H1 (cell line): Measurements from ENCODE around the gene FBXW8. TPM values are rescaled to one million over a fixed set of nuclear protein-coding genes. Genes with fewer than 3 reads are reported as not detected.

ENCODE experiments used
- CTCF ChIA-PET: fragments of 300-600 bp; sonication (Branson Sonifier 250); formaldehyde crosslinking; loops from one replicate; lab custom pipeline; 2021; ENCODE audit not compliant: partially characterized antibody; lab: Charles Lee
- POLR2A ChIA-PET: fragments of 300-600 bp; sonication (Branson Sonifier 250); formaldehyde crosslinking; loops from one replicate; lab custom pipeline; 2021; ENCODE audit warnings: inconsistent platforms; ENCODE audit not compliant: partially characterized antibody; lab: Charles Lee
- DNase-seq, 2 experiments: peaks; one replicate each; pipeline versions ENCODE4 v3.0.0 to v3.0.0-alpha.2; 2010 to 2022; ENCODE audit warnings: low spot score in 2 of 2, low read depth in 1 of 2, mixed read lengths in 1 of 2
- FAIRE-seq: peaks from 2 replicates; lab custom pipeline; 2011; peaks lifted over from hg19 to GRCh38; lab: Jason Lieb, UNC
- H2AFZ ChIP-seq: 2 replicates; pipeline ENCODE4 v1.8.1; 2012; ENCODE audit warnings: low read length, inconsistent platforms
- H2AK5ac ChIP-seq: 2 replicates; pipeline ENCODE4 v1.6.1; 2013; ENCODE audit warnings: low read depth, low read length
- H2BK120ac ChIP-seq: replicated peaks from 2 replicates; pipeline ENCODE3; 2013; ENCODE audit warnings: low read depth, low read length, inconsistent platforms
- H2BK12ac ChIP-seq: 2 replicates; pipeline ENCODE4 v1.6.1; 2013; ENCODE audit warnings: low read depth, low read length
- H2BK15ac ChIP-seq: 2 replicates; pipeline ENCODE4 v1.6.1; 2013; ENCODE audit warnings: low read length
- H2BK20ac ChIP-seq: 2 replicates; pipeline ENCODE4 v1.6.1; 2013; ENCODE audit warnings: low read length
- H2BK5ac ChIP-seq: 2 replicates; pipeline ENCODE4 v1.6.1; 2013; ENCODE audit warnings: low read depth, low read length
- H3K14ac ChIP-seq: 2 replicates; pipeline ENCODE4 v1.6.1; 2013; ENCODE audit warnings: inconsistent platforms; ENCODE audit not compliant: insufficient read length
- H3K18ac ChIP-seq: 2 replicates; pipeline ENCODE4 v1.6.1; 2013; ENCODE audit warnings: low read length; ENCODE audit errors: extremely low read depth
- H3K23ac ChIP-seq: 2 replicates; pipeline ENCODE4 v1.6.1; 2013; ENCODE audit warnings: inconsistent platforms; ENCODE audit not compliant: insufficient read length
- H3K23me2 ChIP-seq: 2 replicates; pipeline ENCODE4 v1.6.1; 2013; ENCODE audit warnings: low read depth, low read length
- H3K27ac ChIP-seq: 2 replicates; pipeline ENCODE4 v1.6.1; 2011; ENCODE audit warnings: low read depth, low read length, inconsistent platforms
- H3K27me3 ChIP-seq, 4 experiments: replicated peaks in 1 of 4; 1 replicate in 1 of 4; 2 replicates in 3 of 4; pipeline versions ENCODE4 v1.6.1 to v1.8.1; 2011 to 2013; ENCODE audit warnings: low read length in 3 of 4, mild to moderate bottlenecking in 3 of 4, inconsistent platforms in 2 of 4, mixed read lengths in 2 of 4, moderate library complexity in 1 of 4; ENCODE audit not compliant: control insufficient read depth in 3 of 4, insufficient read depth in 3 of 4; ENCODE audit errors: extremely low read depth in 1 of 4
- H3K36me3 ChIP-seq, 4 experiments: 2 replicates each; pipeline versions ENCODE4 v1.6.1 to v1.8.1; 2011 to 2013; ENCODE audit warnings: mild to moderate bottlenecking in 4 of 4, low read length in 3 of 4, moderate library complexity in 2 of 4, control low read depth in 1 of 4, inconsistent platforms in 1 of 4; ENCODE audit not compliant: insufficient read depth in 4 of 4, control insufficient read depth in 2 of 4
- H3K4ac ChIP-seq: replicated peaks from 2 replicates; pipeline ENCODE3; 2013; ENCODE audit warnings: low read length, low read depth, mixed read lengths, inconsistent platforms; ENCODE audit not compliant: insufficient read length
- H3K4me1 ChIP-seq, 4 experiments: replicated peaks in 1 of 4; 1 replicate in 1 of 4; 2 replicates in 3 of 4; pipeline versions ENCODE4 v1.6.1 to v1.8.1; 2011 to 2013; ENCODE audit warnings: low read length in 3 of 4, inconsistent platforms in 2 of 4, mixed read lengths in 1 of 4; ENCODE audit not compliant: insufficient read depth in 4 of 4, control insufficient read depth in 3 of 4
- H3K4me2 ChIP-seq, 2 experiments: 2 replicates each; pipeline versions ENCODE4 v1.6.1 to v1.8.1; 2011 to 2013; ENCODE audit warnings: low read depth in 2 of 2, low read length in 2 of 2, control low read depth in 1 of 2, inconsistent platforms in 1 of 2, mild to moderate bottlenecking in 1 of 2; ENCODE audit not compliant: insufficient read depth in 1 of 2
- H3K4me3 ChIP-seq, 4 experiments: fragments of 200-600, 300-600 bp in 1 of 4; sonication (generic), shearing (Covaris generic), sonication (Bioruptor Twin) in 1 of 4; 2 replicates each; pipeline versions ENCODE4 v1.5.1 to v1.8.1; 2011 to 2016; ENCODE audit warnings: low read length in 4 of 4, low read depth in 3 of 4, control low read depth in 2 of 4, inconsistent platforms in 2 of 4, mild to moderate bottlenecking in 2 of 4, mixed read lengths in 1 of 4, moderate library complexity in 1 of 4; ENCODE audit not compliant: insufficient read depth in 2 of 4; ENCODE audit errors: extremely low read depth in 1 of 4
- H3K56ac ChIP-seq: replicated peaks from 2 replicates; pipeline ENCODE3; 2013; ENCODE audit warnings: low read depth, mild to moderate bottlenecking, mixed read lengths, low read length, inconsistent platforms; ENCODE audit not compliant: insufficient read length
- H3K79me1 ChIP-seq: 2 replicates; pipeline ENCODE4 v1.6.1; 2013; ENCODE audit warnings: low read depth, low read length, control low read depth
- H3K79me2 ChIP-seq, 2 experiments: 2 replicates each; pipeline versions ENCODE4 v1.6.1 to v1.8.1; 2012 to 2013; ENCODE audit warnings: low read length in 2 of 2, mild to moderate bottlenecking in 2 of 2, inconsistent platforms in 1 of 2; ENCODE audit not compliant: insufficient read depth in 2 of 2, control insufficient read depth in 1 of 2
- H3K9ac ChIP-seq, 4 experiments: replicated peaks in 1 of 4; 1 replicate in 1 of 4; 2 replicates in 3 of 4; pipeline versions ENCODE4 v1.6.1 to v1.8.1; 2011 to 2013; ENCODE audit warnings: low read depth in 3 of 4, low read length in 3 of 4, control low read depth in 2 of 4, mild to moderate bottlenecking in 2 of 4, moderate library complexity in 2 of 4, inconsistent platforms in 1 of 4; ENCODE audit errors: extremely low read depth in 1 of 4
- H3K9me3 ChIP-seq, 2 experiments: 2 replicates each; pipeline versions ENCODE4 v1.6.1 to v1.8.1; 2012 to 2013; ENCODE audit warnings: mild to moderate bottlenecking in 2 of 2, moderate library complexity in 2 of 2, control low read depth in 1 of 2, inconsistent platforms in 1 of 2, low read depth in 1 of 2, low read length in 1 of 2, mixed read lengths in 1 of 2; ENCODE audit not compliant: insufficient read depth in 2 of 2
- H4K20me1 ChIP-seq, 2 experiments: replicated peaks in 1 of 2; 2 replicates each; pipeline versions ENCODE3 to v1.8.1; 2011 to 2013; ENCODE audit warnings: inconsistent platforms in 2 of 2, low read length in 2 of 2, mild to moderate bottlenecking in 1 of 2; ENCODE audit not compliant: insufficient read depth in 2 of 2, control insufficient read depth in 1 of 2
- H4K5ac ChIP-seq: 2 replicates; pipeline ENCODE4 v1.6.1; 2013; ENCODE audit warnings: low read length, low read depth, mixed read lengths, inconsistent platforms; ENCODE audit not compliant: insufficient read length
- H4K8ac ChIP-seq: 2 replicates; pipeline ENCODE4 v1.8.0; 2013; ENCODE audit warnings: mild to moderate bottlenecking, moderate library complexity, low read length, inconsistent platforms; ENCODE audit not compliant: insufficient read depth; ENCODE audit errors: extremely low read depth
- H4K91ac ChIP-seq: replicated peaks from 2 replicates; pipeline ENCODE3; 2013; ENCODE audit warnings: low read length, mixed read lengths, inconsistent platforms; ENCODE audit not compliant: insufficient read length
- CHD2 ChIP-seq: IDR thresholded peaks from 2 replicates; pipeline ENCODE4 v1.6.1; 2012; ENCODE audit warnings: low read length, improper control_type of control experiment
- JUN ChIP-seq: IDR thresholded peaks from 2 replicates; pipeline ENCODE4 v1.6.1; 2011; ENCODE audit warnings: low read depth, mild to moderate bottlenecking, improper control_type of control experiment, low read length
- RXRA ChIP-seq: IDR thresholded peaks from 2 replicates; pipeline ENCODE4 v1.6.1; 2011; ENCODE audit warnings: low read depth, mild to moderate bottlenecking, low read length, moderate library complexity; ENCODE audit not compliant: insufficient read depth
- SAP30 ChIP-seq: fragments of 300-600 bp; sonication (generic); IDR thresholded peaks from 2 replicates; pipeline ENCODE4 v1.7.1; 2012; ENCODE audit warnings: low read length, moderate library complexity, mild to moderate bottlenecking, inconsistent platforms; ENCODE audit not compliant: insufficient read depth, insufficient replicate concordance
- SIN3A ChIP-seq, 2 experiments: IDR thresholded peaks in 1 of 2; conservative IDR thresholded peaks in 1 of 2; 2 replicates each; pipeline ENCODE4 v1.6.1; 2011 to 2012; ENCODE audit warnings: low read length in 2 of 2, improper control_type of control experiment in 1 of 2, low read depth in 1 of 2, mild to moderate bottlenecking in 1 of 2
- SIRT6 ChIP-seq: IDR thresholded peaks from one replicate; pipeline ENCODE4 v1.7.1; 2012; ENCODE audit warnings: low read length, inconsistent platforms
- SP2 ChIP-seq: IDR thresholded peaks from 2 replicates; pipeline ENCODE4 v1.6.1; 2012; ENCODE audit warnings: mild to moderate bottlenecking, low read length, inconsistent platforms
- YY1 ChIP-seq: IDR thresholded peaks from 2 replicates; pipeline ENCODE4 v1.6.1; 2011; ENCODE audit warnings: low read depth, mild to moderate bottlenecking, low read length
- WGBS, 2 experiments: shearing (Covaris generic) in 1 of 2; methylation state at CpG; one replicate each; pipeline versions ENCODE4 v1.1.6 to v1.1.7; 2013 to 2015; ENCODE audit warnings: low lambda C conversion rate in 2 of 2, mixed read lengths in 2 of 2, inconsistent platforms in 1 of 2, low coverage in 1 of 2, missing lambda C conversion rate in 1 of 2; ENCODE audit not compliant: insufficient replicate concordance in 2 of 2, insufficient coverage in 1 of 2, insufficient read length in 1 of 2; ENCODE audit errors: extremely low coverage in 1 of 2, missing lambda C conversion rate in 1 of 2; 5-methylcytosine and 5-hydroxymethylcytosine counted together
- polyA plus RNA-seq, 7 experiments: library from polyadenylated mRNA; depleted of rRNA in 3 of 7; stranded (reverse) in 5 of 7; unstranded in 2 of 7; fragments of >200 nt in 5 of 7; fragments of 200-250 nt in 2 of 7; gene quantifications; 1 replicate in 5 of 7; 2 replicates in 1 of 7; 4 replicates in 1 of 7; pipeline versions ENCODE4 v1.2.1 to v1.2.3, GENCODE V29; 2011 to 2013; ENCODE audit warnings: missing spikeins in 2 of 7, mixed read lengths in 2 of 7
- total RNA-seq: library from RNA; stranded (reverse); fragmentation: NEBNext Ultra II Directional; extraction: Animal tissue kit (Norgen Biotek cat#: 25700); gene quantifications from 2 replicates; pipeline ENCODE4 v1.2.1, GENCODE V29; 2021

The FBXW8 gene
- total and polyA plus RNA-seq, 2 of the 8 experiments (the other 6 are each of a cell fraction or from before 2014, with no cell fraction given): 15.8 to 16.0 TPM

GRCh38 chr12:116977465-116978380 is 67.0 kb downstream of the FBXW8 start:
- Histone ChIP-seq H3K27me3 (no peaks in the 10 kb centered on the region), H3K4me1 (peaks cover 0 to 2% (median under 1%) of the 10 kb centered on the region in 4 experiments; a peak in 2 of 7 replicates), H4K8ac (no peak overlapping the region), H3K23me2 (no peaks in the 10 kb centered on the region), H3K79me2 (no peaks in the 10 kb centered on the region), H4K20me1 (no peaks in the 10 kb centered on the region), H3K56ac (no peak overlapping the region), H2BK20ac (no peak overlapping the region), H2AFZ (no peak overlapping the region), H2BK12ac (no peak overlapping the region), H3K9ac (no peak overlapping the region), H3K23ac (no peak overlapping the region), H2BK15ac (no peak overlapping the region), H2AK5ac (no peak overlapping the region), H4K91ac (no peak overlapping the region), H3K36me3 (peaks cover 0 to 2% (median 0%) of the 10 kb centered on the region in 4 experiments; a peak in 2 of 8 replicates), H3K14ac (no peak overlapping the region), H3K79me1 (no peaks in the 10 kb centered on the region), H3K4me3 (no peak overlapping the region), H2BK120ac (no peak overlapping the region), H3K4me2 (no peak overlapping the region), H3K18ac (no peak overlapping the region), H3K4ac (no peak overlapping the region), H3K27ac (no peak overlapping the region), H2BK5ac (no peak overlapping the region), H4K5ac (no peak overlapping the region), H3K9me3 (no peaks in the 10 kb centered on the region)
- WGBS, 2 experiments: 86% methylated on average over 13 of the region's 13 CpGs; no CpG with 5 or more reads in 1 of the 2 experiments
- TF ChIP-seq YY1 (no peak), JUN (no peak), SIN3A (conservative IDR thresholded peaks at IDR 0.05 in 1 of 2, IDR thresholded peaks at IDR 0.05 in 1 of 2; ENCODE audit: low read depth in 1 of 2, low read length in 2 of 2) (no peak), SAP30 (no peak), CHD2 (no peak), SIRT6 (no peak), RXRA (no peak), SP2 (no peak)
- DNase-seq (no peak), FAIRE-seq (no peak)
- ChIA-PET CTCF (interaction anchor here (0.6 to 2.4 kb wide), 5 partner anchors 14 to 221 kb away, joined by 3 to 12 read pairs (median 3); no protein-coding TSS in a partner anchor), POLR2A (interaction anchor here (0.9 kb wide), 1 partner anchor 15 kb away, joined by 3 read pairs; no protein-coding TSS in a partner anchor)
